A549 (cell line): ENCODE results near the gene CCDC70. TPM values are rescaled to one million over a fixed set of nuclear protein-coding genes. Genes with fewer than 3 reads are reported as not detected.

Experiments
- GATA3 ChIP-seq: IDR thresholded peaks from 2 replicates; pipeline ENCODE4 v1.6.1; 2012; ENCODE audit warnings: borderline replicate concordance
- HMGXB4 ChIP-seq: fragments of 250-450 bp; sonication (Bioruptor Pico); IDR thresholded peaks from 2 replicates; pipeline ENCODE4 v1.5.0; 2021; ENCODE audit warnings: mild to moderate bottlenecking, moderate library complexity, borderline replicate concordance
- RARB ChIP-seq: fragments of 250-450 bp; sonication (Bioruptor Pico); IDR thresholded peaks from 2 replicates; pipeline ENCODE4 v1.8.0; 2021; ENCODE audit warnings: mild to moderate bottlenecking, moderate library complexity
- polyA plus RNA-seq, 4 experiments: library from polyadenylated mRNA; depleted of rRNA in 3 of 4; stranded (reverse); fragments of >200 nt; fragmentation: RNase III in 1 of 4; extraction: RNeasy Plus Mini Kit Qiagen cat#74134 plus additional on column Dnase treatment in 1 of 4; gene quantifications; 2 replicates in 3 of 4; 3 replicates in 1 of 4; pipeline ENCODE4 v1.2.3, GENCODE V29; 2011 to 2017

CCDC70 gene
- polyA plus RNA-seq, 2 of the 4 experiments (the other 2 are of a cell fraction), result not detected

GRCh38 chr13:51914137-51914493, 52.3 kb downstream of the CCDC70 start (continued):
- no peak for TF ChIP-seq RARB (CRISPR knock-in tag)
- no peak for TF ChIP-seq GATA3
- TF ChIP-seq HMGXB4, result no peak

Other genes starting within 250 kb of the CCDC70 start
- 7.5 and 7.6 TPM in 2 replicates for gene DHRS12, start 57.8 kb upstream of the CCDC70 start, polyA plus RNA-seq (2011; rRNA removed)
- 4.1 to 4.3 TPM (median 4.2 TPM) in 3 replicates for gene DHRS12, start 57.8 kb upstream of the CCDC70 start, polyA plus RNA-seq (2017; fragmentation: RNase III; extraction: RNeasy Plus Mini Kit Qiagen cat#74134 plus additional on column Dnase treatment)
- gene TMEM272, start 16.8 kb upstream of the CCDC70 start, polyA plus RNA-seq (2011; rRNA removed), result not detected in 2 replicates
- not detected in 3 replicates for gene TMEM272, start 16.8 kb upstream of the CCDC70 start, polyA plus RNA-seq (2017; fragmentation: RNase III; extraction: RNeasy Plus Mini Kit Qiagen cat#74134 plus additional on column Dnase treatment)
- 3.9 and 5.6 TPM in 2 replicates for gene ATP7B, start 149.5 kb downstream of the CCDC70 start, polyA plus RNA-seq (2011; rRNA removed)
- 2.6 to 2.9 TPM (median 2.8 TPM) in 3 replicates for gene ATP7B, start 149.5 kb downstream of the CCDC70 start, polyA plus RNA-seq (2017; fragmentation: RNase III; extraction: RNeasy Plus Mini Kit Qiagen cat#74134 plus additional on column Dnase treatment)
- 13.0 and 17.2 TPM in 2 replicates for gene ALG11, start 150.4 kb downstream of the CCDC70 start, polyA plus RNA-seq (2011; rRNA removed)
- gene ALG11, start 150.4 kb downstream of the CCDC70 start, polyA plus RNA-seq (2017; fragmentation: RNase III; extraction: RNeasy Plus Mini Kit Qiagen cat#74134 plus additional on column Dnase treatment), result 16.0 to 17.4 TPM (median 16.3 TPM) in 3 replicates
- gene UTP14C, start 162.7 kb downstream of the CCDC70 start, polyA plus RNA-seq (2011; rRNA removed), result 11.6 and 15.1 TPM in 2 replicates
- 8.1 to 8.7 TPM (median 8.6 TPM) in 3 replicates for gene UTP14C, start 162.7 kb downstream of the CCDC70 start, polyA plus RNA-seq (2017; fragmentation: RNase III; extraction: RNeasy Plus Mini Kit Qiagen cat#74134 plus additional on column Dnase treatment)